Liver (tissue), 3 donors: Measurements from ENCODE around the gene SAMD8.

ENCODE experiments used
- GABPA ChIP-seq, 2 donors: IDR thresholded peaks in 1 of 2; conservative IDR thresholded peaks in 1 of 2; 2 replicates each; pipeline ENCODE4 v1.6.1; 2016; ENCODE audit warnings: antibody characterized with exemption in 2 of 2, mild to moderate bottlenecking in 1 of 2, moderate library complexity in 1 of 2
- HNF4G ChIP-seq: IDR thresholded peaks from 2 replicates; pipeline ENCODE4 v1.6.1; 2016; ENCODE audit warnings: antibody characterized with exemption
- RAD21 ChIP-seq, 2 donors: IDR thresholded peaks; 2 replicates each; pipeline ENCODE4 v1.6.1; 2016; ENCODE audit warnings: antibody characterized with exemption in 2 of 2, mild to moderate bottlenecking in 2 of 2
- TAF1 ChIP-seq: conservative IDR thresholded peaks from 2 replicates; pipeline ENCODE4 v1.6.1; 2016; ENCODE audit warnings: antibody characterized with exemption, mild to moderate bottlenecking
- TF ChIP-seq, protein P1 (sequence below): fragments of 150-350 bp; IDR thresholded peaks from 2 replicates; pipeline ENCODE4 v1.5.1; 2017; ENCODE audit warnings: improper control_type of control experiment, low read depth, low read length; ENCODE audit not compliant: missing input control
- TF ChIP-seq, protein P2 (sequence below): IDR thresholded peaks from 2 replicates; pipeline ENCODE4 v1.6.1; 2016; ENCODE audit warnings: antibody characterized with exemption
- TF ChIP-seq, protein P3 (sequence below): IDR thresholded peaks from 2 replicates; pipeline ENCODE4 v1.6.1; 2016; ENCODE audit warnings: antibody characterized with exemption
- TF ChIP-seq, protein P4 (sequence below): IDR thresholded peaks from 2 replicates; pipeline ENCODE4 v1.6.1; 2016; ENCODE audit warnings: antibody characterized with exemption, mild to moderate bottlenecking
- donor health status: healthy.
- donor health status: healthy.

DNA sequence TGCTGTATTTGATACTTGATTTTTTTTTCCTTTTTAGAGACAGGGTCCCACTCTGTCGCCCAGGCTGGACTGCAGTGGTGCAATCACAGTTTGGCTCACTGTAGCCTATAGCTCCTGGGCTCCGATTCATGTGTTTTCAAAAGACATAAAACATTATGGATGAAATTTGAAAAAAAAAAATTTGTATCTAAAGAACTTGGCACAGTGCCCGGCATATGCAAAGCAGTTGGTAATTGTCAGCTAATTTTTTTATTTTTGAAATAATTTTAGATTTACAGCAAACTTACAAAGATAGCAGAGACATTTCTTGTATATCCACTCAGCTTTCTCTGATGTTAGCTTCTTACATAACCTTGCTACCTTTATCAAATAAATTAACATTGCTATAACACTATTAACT, 20.3 kb upstream of the SAMD8 start:
- TF ChIP-seq, protein P1, sequence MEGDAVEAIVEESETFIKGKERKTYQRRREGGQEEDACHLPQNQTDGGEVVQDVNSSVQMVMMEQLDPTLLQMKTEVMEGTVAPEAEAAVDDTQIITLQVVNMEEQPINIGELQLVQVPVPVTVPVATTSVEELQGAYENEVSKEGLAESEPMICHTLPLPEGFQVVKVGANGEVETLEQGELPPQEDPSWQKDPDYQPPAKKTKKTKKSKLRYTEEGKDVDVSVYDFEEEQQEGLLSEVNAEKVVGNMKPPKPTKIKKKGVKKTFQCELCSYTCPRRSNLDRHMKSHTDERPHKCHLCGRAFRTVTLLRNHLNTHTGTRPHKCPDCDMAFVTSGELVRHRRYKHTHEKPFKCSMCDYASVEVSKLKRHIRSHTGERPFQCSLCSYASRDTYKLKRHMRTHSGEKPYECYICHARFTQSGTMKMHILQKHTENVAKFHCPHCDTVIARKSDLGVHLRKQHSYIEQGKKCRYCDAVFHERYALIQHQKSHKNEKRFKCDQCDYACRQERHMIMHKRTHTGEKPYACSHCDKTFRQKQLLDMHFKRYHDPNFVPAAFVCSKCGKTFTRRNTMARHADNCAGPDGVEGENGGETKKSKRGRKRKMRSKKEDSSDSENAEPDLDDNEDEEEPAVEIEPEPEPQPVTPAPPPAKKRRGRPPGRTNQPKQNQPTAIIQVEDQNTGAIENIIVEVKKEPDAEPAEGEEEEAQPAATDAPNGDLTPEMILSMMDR: no peak
- TF ChIP-seq, protein P2, sequence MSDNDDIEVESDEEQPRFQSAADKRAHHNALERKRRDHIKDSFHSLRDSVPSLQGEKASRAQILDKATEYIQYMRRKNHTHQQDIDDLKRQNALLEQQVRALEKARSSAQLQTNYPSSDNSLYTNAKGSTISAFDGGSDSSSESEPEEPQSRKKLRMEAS: no peak
- TF ChIP-seq RAD21 (IDR thresholded peaks at IDR 0.05) (no peak), TAF1 (no peak), HNF4G (no peak), GABPA (IDR thresholded peaks at IDR 0.05 in 1 of 2, conservative IDR thresholded peaks at IDR 0.05 in 1 of 2) (no peak)
- TF ChIP-seq, protein P3, sequence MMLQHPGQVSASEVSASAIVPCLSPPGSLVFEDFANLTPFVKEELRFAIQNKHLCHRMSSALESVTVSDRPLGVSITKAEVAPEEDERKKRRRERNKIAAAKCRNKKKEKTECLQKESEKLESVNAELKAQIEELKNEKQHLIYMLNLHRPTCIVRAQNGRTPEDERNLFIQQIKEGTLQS: no peak
- TF ChIP-seq, protein P4, sequence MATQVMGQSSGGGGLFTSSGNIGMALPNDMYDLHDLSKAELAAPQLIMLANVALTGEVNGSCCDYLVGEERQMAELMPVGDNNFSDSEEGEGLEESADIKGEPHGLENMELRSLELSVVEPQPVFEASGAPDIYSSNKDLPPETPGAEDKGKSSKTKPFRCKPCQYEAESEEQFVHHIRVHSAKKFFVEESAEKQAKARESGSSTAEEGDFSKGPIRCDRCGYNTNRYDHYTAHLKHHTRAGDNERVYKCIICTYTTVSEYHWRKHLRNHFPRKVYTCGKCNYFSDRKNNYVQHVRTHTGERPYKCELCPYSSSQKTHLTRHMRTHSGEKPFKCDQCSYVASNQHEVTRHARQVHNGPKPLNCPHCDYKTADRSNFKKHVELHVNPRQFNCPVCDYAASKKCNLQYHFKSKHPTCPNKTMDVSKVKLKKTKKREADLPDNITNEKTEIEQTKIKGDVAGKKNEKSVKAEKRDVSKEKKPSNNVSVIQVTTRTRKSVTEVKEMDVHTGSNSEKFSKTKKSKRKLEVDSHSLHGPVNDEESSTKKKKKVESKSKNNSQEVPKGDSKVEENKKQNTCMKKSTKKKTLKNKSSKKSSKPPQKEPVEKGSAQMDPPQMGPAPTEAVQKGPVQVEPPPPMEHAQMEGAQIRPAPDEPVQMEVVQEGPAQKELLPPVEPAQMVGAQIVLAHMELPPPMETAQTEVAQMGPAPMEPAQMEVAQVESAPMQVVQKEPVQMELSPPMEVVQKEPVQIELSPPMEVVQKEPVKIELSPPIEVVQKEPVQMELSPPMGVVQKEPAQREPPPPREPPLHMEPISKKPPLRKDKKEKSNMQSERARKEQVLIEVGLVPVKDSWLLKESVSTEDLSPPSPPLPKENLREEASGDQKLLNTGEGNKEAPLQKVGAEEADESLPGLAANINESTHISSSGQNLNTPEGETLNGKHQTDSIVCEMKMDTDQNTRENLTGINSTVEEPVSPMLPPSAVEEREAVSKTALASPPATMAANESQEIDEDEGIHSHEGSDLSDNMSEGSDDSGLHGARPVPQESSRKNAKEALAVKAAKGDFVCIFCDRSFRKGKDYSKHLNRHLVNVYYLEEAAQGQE: no peak
